ENCODE measurements around the gene PRKN. TPM values are rescaled to one million over a fixed set of nuclear protein-coding genes. Genes with fewer than 3 reads are reported as not detected.
"Not testable (repeated sequence)": the region's sequence is repeated elsewhere in the genome, so short reads cannot be mapped to it uniquely, and the experiment has no call there.

Gene PRKN
- total RNA-seq, 1 donor from 2014 or later = 0.91 TPM

DNA sequence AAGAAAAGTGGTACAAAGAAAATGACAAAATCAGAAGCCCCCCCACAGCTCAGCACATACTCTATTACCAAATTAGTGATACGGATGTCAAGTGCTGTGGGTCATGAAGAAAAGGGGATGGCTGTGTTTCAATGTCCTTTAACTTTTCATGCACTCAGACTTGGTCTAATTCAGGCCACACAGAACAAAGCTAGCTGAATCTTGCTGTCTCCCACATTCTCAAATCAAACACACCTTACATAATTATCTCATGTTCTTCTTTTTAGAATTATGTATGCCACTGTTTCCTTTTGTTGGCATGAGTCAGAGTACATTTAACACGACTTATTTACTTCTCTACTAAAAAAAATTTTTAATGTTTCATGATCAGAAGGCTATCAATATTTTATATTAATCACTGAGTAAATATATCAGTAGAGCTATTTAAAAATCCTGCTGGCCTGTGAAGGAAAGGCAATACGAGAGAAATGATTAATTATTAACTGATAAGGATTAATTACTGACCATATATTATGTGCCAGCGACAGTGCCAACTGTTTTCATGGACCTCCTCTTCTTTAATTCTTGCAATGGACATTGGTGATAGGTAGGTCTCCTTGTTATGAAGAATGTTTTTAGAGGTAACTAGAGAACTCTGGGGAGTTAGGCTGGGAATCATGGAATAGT lies 857.2 kb downstream of the PRKN start:
- intact Hi-C loops (cut with micrococcal nuclease) = no loop called here

DNA sequence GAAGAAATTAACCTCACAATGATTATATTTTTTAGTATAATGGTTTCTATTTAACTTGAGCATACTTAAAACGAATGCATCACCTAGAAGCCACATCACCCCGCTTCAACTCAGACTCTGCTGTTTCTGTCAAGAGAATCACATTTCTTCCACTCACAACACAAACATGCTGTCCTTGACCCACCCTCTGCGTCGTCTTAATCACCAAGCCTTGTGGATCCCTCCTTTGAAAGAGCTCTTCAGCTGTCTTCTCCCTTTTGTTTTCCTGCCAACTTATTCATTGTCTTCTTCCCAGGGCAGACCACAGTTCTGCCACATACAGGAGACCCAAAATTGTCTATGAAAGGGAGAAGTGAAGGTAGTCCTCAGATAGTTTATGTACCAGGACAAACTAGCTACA lies 858.1 kb downstream of the PRKN start:
- intact Hi-C loops (cut with micrococcal nuclease) = no loop called here

DNA sequence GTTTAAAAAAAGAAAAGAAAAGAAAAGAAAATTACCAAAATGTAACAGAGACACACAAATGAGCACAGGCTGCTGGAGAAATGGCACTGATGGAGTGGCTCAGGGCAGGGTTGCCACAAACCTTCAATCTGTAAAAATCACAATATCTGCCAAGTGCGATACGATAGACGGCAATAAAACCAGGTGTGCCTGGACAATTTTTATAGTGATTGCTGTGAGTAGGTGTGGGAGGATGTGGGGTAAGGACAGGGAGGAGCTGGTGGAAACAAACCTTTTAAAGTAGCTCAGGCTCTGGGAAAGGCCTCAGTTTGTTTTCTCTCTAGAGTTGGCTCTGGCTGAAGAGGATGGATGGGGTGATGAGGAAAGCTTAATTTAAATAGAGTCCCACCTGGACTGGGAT lies 861.0 kb downstream of the PRKN start:
- intact Hi-C loops (cut with micrococcal nuclease) = no loop called here

DNA sequence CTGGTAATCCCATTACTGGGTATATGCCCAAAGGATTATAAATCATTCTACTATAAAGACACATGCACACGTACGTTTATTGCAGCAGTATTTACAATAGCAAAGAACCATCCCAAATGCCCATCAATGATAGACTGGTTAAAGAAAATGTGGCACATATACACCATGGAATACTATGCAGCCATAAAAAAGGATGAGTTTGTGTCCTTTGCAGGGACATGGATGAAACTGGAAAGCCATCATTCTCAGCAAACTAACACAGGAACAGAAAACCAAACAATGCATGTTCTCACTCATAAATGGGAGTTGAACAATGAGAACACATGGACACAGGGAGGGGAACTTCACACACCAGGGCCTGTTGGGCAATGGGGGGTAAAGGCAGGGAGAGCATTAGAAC lies 866.5 kb downstream of the PRKN start:
- intact Hi-C loops (cut with micrococcal nuclease) = not testable (repeated sequence)

- intact Hi-C loops (cut with micrococcal nuclease) = no loop called here
Measured at GRCh38 chr6:161853657-161854056, 873.9 kb downstream of the PRKN start.

DNA sequence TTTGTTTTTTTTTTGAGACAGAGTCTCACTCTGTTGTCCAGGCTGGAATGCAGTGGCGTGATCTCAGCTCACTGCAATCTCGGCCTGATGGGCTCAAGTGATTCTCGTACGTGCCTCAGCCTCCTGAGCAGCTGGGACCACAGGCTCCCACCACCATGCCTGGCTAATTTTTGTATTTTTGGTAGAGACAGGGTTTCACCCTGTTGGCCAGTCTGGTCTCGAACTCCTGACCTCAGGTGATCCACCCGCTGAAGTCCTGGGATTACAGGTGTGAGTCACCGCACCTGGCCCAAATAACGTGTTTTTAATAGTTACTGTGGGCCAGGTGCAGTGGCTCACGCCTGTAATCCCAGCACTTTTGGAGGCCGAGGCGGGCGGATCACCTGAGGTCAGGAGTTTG lies 876.1 kb downstream of the PRKN start:
- intact Hi-C loops (cut with micrococcal nuclease) = not testable (repeated sequence)

GRCh38 chr6:161850562-161850961 lies 877.0 kb downstream of the PRKN start:
- intact Hi-C loops (cut with micrococcal nuclease) = no loop called here

DNA sequence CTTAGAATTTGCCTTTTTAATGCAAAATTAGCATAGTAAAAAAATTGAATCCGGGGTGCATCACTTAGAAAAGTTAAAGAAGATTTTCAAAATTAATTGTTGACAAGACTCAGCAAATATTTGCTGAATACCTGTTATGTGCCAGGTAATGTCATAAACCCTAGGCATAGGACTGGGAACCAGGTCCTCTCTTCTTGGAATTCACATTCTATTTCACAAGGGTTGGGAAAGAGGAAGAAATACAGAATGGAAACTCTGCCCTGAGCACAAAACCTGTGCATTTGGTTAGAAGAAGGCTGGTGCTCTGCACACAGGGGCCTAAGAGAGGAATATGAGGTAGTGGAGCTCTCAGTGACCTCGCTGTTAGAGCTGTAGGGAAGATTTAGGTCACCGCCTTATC lies 879.9 kb downstream of the PRKN start:
- intact Hi-C loops (cut with micrococcal nuclease) = no loop called here

DNA sequence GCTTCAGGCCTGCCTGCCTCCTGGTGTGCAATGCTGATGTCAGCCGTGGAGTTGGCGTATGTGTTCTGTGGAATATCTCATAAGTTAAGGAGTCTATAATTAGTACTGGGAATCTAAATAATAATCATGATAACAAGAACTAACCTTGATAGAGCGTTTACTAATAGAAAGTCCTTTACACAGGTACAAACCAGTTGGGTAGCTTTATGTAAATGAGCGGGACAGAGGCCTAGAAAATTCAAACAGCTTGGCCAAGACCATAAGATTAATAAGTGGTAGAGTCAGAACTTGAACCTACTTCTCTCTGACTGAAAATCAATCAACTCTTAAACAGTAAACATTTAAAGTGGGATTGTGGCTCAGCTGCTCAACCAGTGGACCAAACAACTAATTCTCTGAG lies 882.8 kb downstream of the PRKN start:
- intact Hi-C loops (cut with micrococcal nuclease) = no loop called here

- intact Hi-C loops (cut with micrococcal nuclease) = no loop called here
Measured at GRCh38 chr6:161843066-161843465, 884.5 kb downstream of the PRKN start.

GRCh38 chr6:161840380-161840779 lies 887.2 kb downstream of the PRKN start:
- intact Hi-C loops (cut with micrococcal nuclease) = no loop called here

DNA sequence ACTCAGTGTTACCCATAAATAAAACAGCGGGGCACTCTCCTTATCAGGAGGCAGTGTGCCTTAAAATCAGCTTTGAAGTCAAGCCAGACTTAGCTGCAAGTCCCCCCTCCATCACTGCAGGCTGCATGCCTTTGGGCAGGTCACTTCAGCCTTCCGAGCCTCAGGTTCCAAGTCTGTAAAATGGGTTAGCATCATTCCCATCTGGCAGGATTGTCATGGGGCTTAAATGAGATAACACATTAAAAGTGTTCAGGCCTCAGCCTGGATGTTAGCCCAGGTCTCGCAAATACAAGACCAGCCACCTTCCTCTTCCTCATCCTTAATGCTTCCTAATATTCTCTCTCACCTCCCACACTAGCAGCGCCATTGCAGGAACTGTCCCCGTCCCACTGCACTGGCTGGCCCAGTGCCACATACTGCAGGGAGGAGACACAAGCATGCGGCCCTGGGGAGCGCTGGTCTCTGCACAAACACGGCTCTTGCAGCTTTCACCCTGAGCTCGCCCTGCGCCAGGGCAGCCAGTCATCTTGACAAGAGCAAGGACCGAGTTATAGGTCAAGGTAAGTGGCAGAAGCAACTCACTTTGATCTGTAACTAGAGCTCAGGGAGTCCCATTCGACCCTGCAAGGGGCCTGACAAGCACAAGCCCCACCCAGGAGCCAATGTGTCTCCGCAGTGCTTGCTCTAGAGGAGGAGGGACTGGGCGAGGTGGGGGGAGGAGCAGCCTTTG lies 889.1 kb downstream of the PRKN start:
- intact Hi-C loops (cut with micrococcal nuclease) = no loop called here

DNA sequence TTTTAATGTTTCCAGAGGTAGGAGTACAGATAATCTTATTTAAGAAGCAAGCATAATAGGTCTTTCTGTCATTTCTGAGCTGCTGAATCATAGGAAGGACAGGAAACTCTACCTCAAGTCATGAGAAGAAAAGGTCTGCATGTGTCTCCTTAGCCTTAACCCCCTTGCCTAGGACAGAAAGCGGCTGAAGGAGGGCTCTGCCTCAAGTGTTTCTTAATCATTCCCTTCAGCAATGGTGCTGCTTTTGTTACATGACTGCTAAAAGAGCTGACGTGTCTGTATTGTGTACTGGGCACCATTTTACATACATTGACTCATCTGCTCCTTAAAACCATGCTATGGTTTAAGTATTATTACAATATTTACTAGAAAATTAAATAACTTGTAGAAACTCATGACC lies 889.7 kb downstream of the PRKN start:
- intact Hi-C loops (cut with micrococcal nuclease) = no loop called here

GRCh38 chr6:161837449-161837735 lies 890.2 kb downstream of the PRKN start:
- intact Hi-C loops (cut with micrococcal nuclease) = no loop called here

DNA sequence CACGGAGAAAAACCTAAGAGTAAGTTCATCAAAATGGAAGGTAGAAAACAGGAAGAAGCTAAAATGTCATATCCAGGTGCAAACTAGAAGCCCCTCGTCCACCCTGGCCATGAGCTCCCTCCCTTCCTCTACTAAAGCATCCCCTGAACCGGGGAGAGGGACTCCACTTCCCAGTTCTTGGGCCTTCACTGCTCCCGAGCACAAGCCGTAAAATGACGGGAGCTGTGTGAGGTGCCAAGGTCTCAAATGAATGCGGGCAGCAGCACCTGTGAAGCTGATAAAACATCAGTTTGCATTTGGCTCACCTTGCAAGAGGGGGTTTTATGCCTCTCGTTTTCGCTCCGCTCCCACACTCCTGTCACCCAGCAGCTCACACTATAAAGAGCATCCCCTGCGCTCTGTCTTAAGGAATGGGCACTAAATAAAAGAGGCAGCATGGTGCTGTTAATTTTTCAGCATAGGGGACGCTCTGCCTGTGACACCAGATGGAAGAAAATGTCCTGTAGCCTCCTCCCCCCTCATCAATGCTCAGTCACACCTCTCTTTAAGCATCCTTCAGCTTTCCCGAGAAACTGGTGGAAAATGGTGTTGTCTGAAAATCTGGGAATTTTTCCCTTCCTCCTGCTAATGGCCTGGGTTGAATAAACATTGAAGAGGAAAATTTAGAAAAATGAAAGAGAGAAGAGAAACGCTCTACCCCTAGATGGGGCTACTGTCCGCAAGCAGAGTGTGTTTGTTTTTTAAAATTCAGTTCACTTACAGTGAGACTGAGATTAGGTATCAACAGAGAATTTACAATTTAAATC lies 890.7 kb downstream of the PRKN start:
- intact Hi-C loops (cut with micrococcal nuclease) = no loop called here

DNA sequence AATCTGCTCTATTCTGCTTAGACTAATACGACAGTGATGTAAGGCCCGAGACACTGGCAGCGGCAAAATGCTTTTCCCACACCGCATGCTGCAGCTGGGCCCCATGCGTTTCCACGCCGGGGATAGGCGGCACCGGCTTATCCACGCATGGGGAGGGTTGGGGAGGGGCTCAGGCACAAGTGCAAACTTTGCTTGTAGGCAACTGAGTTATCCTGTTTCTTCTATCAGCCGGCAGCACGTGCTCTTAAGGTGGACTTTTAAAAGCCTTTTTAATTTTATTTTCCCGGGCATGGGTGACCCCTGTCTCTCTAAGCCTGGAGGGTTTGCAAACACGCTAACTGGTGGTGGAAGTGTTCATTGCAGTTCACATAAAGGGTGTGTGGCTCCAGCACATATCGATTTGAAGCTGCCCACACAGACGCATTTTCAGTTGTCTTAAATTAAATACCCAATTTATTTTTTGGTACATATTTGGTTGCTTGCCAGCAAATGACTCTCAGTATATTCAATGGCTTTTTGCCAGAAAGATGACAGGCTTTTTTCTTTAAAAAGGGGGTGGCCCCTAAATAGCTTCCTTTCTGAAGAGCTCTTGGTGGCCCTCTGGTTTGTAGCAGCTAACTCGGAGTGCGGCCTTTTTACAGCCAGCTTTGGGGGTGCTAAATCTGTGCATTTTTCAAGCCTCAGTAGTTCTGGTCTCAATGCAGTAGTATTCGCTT lies 891.9 kb downstream of the PRKN start:
- intact Hi-C loops (cut with micrococcal nuclease) = no loop called here

- intact Hi-C loops (cut with micrococcal nuclease) = no loop called here
Measured at GRCh38 chr6:161834426-161834825, 893.1 kb downstream of the PRKN start.

DNA sequence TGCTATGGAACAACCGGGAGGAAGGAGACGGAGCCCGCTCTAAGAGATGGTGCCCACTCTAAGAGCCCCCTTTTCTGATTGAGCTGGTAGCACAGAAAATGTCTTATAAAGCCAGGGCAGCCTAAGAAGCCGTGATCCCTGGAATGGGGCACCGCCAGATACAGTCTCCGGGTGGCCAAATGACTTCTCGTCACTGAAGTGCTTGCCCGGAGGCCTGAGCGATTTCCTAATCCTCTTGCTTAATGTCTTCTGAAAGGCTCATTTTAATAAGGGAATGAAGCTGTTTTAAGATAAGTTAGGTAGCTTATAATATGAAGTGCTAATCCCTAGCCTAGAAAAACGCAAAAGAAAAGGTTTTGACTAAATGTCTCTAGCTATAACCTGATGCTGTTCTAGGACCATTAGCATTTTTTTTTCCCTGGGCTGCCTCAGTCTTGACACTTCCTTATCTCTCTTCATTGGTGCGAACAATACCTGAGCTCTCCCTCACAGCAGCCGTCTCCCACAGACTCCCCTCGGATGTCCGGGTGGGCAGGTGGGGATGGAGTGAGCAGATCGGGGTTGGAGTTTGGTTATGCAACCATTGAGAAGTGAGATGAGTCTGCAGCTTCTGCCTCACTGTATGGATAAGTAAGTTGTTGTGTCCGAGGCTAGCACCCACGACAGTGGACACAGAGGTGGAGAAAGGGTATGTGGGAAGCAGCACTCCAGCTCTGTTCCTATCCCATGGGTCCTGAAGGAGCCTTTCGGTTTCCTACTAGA lies 894.3 kb downstream of the PRKN start:
- intact Hi-C loops (cut with micrococcal nuclease) = no loop called here

DNA sequence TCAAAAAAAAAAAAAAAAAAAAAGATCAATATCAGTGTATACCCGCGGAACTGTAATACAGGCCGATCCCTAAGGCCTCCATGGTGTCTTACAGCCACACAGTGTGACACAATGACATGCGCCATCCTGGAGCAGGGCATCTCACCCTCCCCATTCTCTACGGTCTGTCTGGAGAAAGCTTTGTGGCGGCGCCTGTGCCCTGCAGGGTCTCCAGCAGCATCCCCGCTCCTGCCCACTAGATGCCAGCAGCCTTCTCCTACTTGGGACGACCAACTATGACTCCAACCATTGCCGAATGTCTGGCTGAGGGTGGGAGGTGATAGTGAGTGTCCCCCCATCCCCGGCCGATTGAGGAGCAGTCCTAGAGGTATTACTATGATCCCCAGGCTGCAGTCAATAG lies 894.9 kb downstream of the PRKN start:
- intact Hi-C loops (cut with micrococcal nuclease) = no loop called here

DNA sequence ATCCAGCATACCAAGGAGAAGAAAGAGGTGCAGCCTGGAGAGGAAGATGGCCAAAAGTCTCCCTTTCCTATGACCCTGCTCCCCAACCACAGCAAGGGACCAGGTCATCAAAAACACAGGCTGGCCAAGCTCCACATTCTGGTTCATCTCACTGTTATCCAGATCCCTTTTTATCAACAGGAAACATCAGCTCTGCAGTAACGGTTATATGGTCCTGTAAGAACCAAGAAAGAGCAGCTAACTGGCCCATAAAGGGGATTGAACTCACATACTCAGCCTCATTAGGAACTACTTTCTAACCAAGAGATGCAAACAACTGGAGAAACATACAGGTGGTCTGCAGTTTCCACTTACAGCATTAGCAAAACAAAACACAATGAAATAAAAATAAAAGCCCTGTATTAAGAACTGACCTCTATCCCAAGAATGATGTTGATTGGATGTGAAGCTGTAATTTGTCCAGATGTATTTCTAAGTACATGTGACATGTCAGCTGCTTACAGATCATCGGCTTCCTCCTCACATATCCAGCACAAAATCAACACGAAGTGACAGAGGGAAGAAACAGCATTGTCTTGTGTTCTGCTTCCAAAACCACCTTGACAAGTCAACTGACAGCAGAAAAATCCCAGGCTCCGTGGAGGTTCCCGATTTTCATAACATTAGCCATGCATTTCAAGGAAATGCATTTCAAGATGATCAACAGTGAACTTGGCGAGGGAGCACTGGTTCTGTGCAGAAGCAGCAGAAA lies 896.5 kb downstream of the PRKN start:
- intact Hi-C loops (cut with micrococcal nuclease) = no loop called here
